H54 (cell line): ENCODE measurements around the gene ETHE1.
A peak's percentile ranks its signal among the peaks of the same experiment; 100 is the strongest.

Experiments
- DNase-seq: peaks from one replicate; pipeline ENCODE4 v3.0.0; 2011; ENCODE audit warnings: low spot score, mixed read lengths; ENCODE audit not compliant: insufficient read length
- FAIRE-seq: peaks from 3 replicates; lab custom pipeline; 2011; peaks lifted over from hg19 to GRCh38; lab: Jason Lieb, UNC
- POLR2A ChIP-seq: IDR thresholded peaks from 2 replicates; pipeline ENCODE4 v1.6.1; 2011; ENCODE audit warnings: low read depth, mild to moderate bottlenecking, low read length

The ETHE1 gene, protein sequence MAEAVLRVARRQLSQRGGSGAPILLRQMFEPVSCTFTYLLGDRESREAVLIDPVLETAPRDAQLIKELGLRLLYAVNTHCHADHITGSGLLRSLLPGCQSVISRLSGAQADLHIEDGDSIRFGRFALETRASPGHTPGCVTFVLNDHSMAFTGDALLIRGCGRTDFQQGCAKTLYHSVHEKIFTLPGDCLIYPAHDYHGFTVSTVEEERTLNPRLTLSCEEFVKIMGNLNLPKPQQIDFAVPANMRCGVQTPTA

DNA sequence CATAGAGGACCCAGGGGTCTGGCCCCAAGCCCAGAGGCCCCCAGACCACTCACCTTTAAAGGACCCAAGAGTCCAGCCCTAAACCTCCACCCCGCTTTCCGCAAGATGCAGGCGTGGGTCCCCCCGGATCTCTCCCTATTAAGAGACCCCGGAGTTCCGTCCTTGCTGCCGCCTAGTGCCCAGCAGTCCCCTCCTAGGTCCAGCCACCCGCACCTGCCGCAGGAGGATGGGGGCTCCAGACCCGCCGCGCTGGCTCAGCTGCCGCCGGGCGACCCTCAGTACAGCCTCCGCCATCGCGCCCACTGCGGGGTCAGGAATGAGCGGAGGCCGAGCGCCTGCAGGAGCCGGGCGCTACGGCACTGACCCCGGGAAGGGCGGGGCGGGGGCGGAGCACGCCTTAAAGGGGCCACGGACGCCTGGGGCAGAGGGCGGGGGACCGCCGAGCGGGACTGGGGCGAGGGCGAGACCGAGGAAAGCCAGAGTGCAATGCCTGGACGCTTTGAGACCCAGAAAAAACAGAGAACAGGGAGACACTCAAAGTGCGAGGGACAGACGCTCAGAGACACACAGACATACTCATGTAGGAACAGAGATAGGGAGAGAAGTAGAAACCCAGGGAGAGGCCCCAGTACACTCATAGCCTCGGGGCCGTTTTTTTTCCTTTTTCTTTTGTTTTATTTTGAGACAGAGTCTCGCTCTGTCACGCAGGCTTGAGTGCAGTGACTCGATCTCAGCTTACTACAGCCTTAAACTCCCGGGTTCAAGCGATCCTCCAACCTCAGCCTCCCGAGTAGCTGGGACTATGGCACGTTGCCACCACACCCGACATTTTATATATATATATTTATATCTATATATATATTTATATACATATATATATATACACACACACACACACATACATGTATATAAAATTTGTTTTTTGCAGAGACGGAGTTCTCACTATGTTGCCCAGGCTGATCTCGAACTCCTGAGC is at the start of gene ETHE1:
Gene ETHE1, minus strand, starts transcription at position 318 of the 976 bp plus-strand sequence. Its CDS starts 24 bp downstream, at position 294.
- peak; percentile 96 for TF ChIP-seq POLR2A
- DNase-seq, result peak; percentile 88
- no peak for FAIRE-seq

- FAIRE-seq, result no peak
- no peak for TF ChIP-seq POLR2A
- DNase-seq, result no peak
Measured at GRCh38 chr19:43575955-43576878, 49.2 kb upstream of the ETHE1 start.

- peak; percentile 60 for TF ChIP-seq POLR2A
- DNase-seq (peak; percentile 99), FAIRE-seq (peak; percentile 90)
Measured at GRCh38 chr19:43575156-43575950, 48.4 kb upstream of the ETHE1 start, which contains the start of the genes PINLYP and XRCC1. Gene PINLYP (plus strand): TSS chr19:43575801. CDS start chr19:43577192, 1,391 bp downstream. Gene XRCC1 (minus strand): TSS chr19:43575527. CDS start chr19:43575458, 69 bp downstream.

- 0 out of 2 replicates have a peak, but pooled peaks have one; percentile 32 for TF ChIP-seq POLR2A
- DNase-seq, result peak; percentile 62
- no peak for FAIRE-seq
Measured at GRCh38 chr19:43574424-43575155, 47.6 kb upstream of the ETHE1 start.

DNA sequence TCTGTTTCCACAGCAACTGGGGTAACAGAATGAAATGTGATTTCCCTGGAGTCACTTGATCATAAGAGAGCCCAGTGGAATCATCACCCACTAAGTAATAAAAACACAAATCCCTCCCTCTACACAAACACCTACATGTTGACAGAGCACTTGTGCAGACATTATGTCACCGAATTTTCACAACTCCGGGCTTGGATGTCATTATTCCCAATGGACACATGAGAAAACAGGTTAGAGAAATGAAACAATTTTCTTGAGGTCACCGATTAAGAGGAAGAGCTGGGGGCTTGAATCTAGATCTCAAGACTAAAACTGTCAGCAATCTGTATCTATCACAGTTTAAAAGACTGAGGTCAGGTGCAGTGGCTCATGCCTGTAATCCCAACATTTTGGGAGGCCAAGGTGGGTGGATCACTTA is 45.2 kb upstream of the ETHE1 start:
- FAIRE-seq (no peak), DNase-seq (no peak)
- no peak for TF ChIP-seq POLR2A

DNA sequence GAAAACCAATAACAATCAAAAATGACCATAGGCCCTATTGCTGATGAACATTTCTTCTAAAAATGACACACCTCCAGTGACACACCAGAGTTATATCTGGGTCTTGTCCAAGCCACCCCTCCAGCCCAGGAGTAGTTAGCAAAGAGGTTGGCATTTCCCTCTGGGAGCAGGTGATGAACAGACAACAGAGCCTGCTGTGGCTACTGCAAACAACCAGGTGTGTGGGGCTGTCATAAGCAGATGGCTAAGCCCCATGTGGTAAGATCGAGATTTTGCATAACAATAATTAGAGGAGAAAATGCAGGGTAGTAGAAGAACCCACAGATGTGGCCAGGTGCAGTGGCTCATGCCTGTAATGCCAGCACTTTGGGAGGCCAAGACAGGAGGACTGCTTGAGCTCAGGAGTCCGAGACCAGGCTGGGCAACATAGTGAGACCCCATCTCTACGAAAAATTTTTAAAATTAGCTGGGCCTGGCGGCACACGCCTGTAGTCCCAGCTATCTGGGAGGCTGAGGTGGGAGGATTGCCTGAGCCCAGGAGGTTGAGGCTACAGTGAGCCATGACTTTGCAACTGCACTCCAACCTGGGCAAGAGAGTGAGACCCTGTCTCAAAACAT is 43.3 kb upstream of the ETHE1 start:
- DNase-seq (no peak), FAIRE-seq (no peak)
- no peak for TF ChIP-seq POLR2A

- DNase-seq, result no peak
- TF ChIP-seq POLR2A, result no peak
- no peak for FAIRE-seq
Measured at GRCh38 chr19:43569657-43570056, 42.7 kb upstream of the ETHE1 start.

DNA sequence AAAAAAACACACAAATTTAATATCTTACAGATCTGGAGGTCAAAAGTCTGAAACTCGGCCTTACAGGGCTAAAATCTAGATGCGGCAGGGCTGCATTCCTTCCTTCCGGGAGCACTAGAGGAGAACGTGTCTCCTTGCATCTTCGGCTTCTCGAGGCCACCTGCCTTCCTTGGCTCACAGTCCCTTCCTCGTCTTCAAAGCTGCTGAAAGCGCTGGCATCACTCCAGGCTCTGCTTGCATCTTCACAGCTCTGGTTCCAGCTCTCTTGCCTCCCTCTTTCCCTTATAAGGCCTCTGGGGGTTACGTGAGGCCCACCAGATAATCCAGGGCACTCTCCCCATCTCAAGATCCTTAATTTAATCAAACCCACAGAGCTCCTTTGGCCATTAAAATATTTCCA is 37.8 kb upstream of the ETHE1 start:
- TF ChIP-seq POLR2A, result no peak
- FAIRE-seq (no peak), DNase-seq (no peak)

DNA sequence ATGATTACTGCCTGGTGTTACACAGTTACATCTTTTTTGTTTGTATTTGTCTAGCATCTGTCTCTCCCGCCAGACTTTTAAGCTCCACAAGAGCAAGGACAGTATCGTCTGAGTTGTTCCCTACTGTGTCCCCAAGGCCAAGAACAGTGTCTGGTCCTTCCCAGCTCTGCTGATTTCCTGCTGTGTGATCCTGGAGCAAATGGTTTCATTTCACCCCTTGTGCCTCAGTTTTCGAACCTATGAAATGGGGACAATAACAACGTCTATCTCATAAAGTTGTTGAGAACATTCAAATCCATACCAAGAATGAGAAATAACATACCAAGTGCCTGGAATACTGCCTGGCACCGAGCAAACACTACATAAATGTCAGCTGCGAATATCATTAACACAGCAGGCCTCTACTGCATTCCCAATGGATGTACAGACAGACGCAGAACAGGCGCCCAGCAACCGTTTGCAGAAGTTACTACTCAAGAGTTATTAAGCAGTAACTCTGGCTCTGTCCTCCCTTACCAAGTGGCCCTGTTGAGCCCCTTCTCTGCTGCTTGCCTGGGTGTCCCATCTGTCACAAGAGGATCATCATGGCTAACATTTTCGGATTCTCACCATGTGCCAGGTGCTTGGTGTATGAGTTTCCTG is 36.9 kb upstream of the ETHE1 start:
- DNase-seq (no peak), FAIRE-seq (no peak)
- TF ChIP-seq POLR2A, result no peak

DNA sequence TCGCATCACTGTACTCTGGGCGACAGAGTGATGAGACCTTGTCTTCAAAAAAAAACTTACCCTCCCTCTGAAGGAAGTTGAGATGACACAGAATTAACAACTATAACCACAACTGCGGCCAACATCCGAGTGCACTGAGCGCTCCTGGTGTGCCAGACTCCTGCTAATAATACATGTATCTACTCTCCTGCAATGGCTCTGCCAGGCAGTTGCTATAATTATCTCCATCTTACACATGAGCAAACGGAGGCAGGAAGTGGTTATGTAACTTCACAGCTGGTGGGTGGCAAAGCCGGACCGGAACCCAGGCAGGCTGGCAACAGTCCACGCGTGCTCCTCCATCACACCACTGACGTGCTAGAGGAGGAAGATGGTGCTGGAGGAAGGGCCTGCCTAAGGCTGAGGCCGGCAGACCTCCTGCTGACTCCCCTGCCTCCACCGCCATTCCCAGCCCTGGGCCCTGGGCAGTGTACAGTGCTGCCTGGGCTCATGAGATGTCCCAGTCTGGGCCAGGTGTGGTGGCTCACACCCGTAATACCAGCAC is 35.8 kb upstream of the ETHE1 start:
- peak; percentile 93 for DNase-seq
- peak; percentile 72 for FAIRE-seq
- 0 out of 2 replicates have a peak, but pooled peaks have one; percentile 9 for TF ChIP-seq POLR2A

DNA sequence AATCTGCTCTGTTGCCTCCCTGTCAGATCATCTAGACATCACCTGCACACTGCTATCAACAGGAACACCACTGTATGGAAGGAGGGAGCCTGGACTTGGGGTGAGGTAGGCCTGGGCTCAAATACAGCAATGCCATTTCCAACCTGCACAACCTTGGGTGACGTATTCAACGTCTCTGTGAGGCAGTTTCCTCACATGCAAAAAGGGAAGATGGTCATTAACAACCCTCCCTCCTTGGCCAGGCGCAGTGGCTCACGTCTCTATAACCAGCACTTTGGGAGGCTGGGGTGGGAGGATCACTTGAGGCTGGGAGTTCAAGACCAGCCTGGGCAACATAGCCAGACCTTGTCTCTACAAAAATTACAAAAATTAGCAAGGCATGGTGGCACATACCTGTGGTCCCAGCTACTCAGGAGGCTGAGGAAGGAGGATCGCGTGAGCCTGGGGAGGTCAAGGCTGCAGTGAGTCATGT is 35.3 kb upstream of the ETHE1 start:
- DNase-seq (no peak), FAIRE-seq (no peak)
- TF ChIP-seq POLR2A, result no peak
